Stimulated activated CD8-positive, alpha-beta memory T cell treated with anti-CD3 and anti-CD28 coated beads, Interleukin-12 subunit alpha, Interleukin-12 subunit beta, amount 100 ng/mL, for 24 hours (primary cell): ENCODE data around the gene RGS3.
A peak's percentile ranks its signal among the peaks of the same experiment; 100 is the strongest.

ENCODE experiments used
- DNase-seq: peaks from one replicate; pipeline ENCODE4 v3.0.0-alpha.2; 2020; ENCODE audit errors: extremely low read depth

Gene RGS3

DNA sequence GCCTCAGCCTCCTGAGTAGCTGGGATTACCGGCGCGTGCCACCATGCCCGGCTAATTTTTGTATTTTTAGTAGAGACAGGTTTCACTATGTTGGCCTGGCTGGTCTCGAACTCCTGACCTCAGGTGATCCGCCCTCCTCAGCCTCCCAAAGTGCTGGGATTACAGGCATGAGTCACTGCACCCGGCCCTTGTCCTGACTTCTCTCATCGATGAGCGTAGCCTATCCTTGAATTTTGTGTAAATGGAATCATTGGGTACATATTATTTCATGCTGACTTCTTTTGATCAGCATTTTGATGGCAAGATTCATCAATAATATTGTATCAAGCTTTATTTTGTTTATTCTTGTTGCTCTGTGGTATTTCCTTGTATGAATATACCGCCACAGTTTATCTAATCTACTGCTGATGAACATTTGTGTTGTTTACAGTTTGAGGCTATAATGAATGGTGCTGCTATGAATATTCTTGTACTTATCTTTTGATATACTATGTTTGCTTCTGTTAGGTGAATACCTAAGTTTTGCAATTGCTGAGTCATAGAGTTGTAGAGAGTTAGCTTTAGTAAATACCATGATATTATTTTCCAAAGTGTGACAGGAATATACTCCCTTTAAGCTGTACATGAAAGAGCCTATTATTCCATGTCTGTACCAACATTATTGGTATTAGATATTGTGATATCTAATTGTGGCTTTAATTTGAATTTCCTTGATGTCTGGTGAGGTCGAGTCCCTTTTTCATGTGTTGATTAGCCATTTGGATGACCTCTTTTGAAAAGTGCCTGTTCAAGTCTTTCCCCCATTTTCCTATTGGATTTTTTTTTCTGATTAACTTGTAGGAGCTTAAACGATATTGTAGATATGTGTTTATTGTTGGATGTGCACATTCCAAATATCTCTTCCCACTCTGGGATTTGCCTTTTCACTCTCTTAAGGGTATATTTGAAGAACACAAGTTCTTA, 107.5 kb downstream of the RGS3 start:
- DNase-seq = no peak

DNA sequence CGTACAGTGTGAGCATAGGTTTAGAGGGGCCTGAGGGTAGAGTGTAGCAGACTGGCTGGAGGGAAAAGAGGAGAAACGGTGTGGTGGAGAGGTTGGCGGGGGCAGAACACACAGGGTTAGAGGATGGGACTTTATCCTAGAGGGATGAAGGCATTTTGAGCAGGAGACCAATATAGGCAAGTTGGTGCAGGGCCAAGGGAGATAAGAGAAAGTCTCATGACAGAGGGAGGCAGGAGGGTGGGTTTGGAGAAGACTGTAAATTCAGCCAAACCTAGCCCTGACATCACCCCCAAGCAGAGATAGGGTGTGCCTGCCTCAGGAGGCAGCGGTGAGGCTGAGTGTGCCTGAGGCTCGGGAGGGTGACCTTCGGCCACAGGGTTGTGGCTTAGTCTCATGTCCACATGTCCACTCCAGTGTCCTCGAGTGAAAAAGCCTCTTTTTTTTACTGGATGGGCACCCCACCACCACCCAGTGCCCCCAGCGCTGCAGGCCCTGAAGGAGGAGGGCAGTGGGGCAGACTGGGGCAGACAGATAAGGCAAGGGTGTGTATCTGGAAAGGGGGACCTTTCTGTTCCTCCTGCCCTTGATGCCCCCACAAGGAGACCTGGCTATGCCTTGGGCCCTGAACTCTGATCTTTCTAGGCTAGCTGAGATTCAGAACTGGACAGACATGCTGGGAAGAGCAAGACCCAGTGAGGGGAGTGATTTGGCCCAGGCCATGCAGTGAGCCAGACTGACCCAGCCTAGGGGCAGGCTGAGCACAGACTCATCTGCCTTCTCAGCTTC, 108.7 kb downstream of the RGS3 start:
- no peak for DNase-seq

DNA sequence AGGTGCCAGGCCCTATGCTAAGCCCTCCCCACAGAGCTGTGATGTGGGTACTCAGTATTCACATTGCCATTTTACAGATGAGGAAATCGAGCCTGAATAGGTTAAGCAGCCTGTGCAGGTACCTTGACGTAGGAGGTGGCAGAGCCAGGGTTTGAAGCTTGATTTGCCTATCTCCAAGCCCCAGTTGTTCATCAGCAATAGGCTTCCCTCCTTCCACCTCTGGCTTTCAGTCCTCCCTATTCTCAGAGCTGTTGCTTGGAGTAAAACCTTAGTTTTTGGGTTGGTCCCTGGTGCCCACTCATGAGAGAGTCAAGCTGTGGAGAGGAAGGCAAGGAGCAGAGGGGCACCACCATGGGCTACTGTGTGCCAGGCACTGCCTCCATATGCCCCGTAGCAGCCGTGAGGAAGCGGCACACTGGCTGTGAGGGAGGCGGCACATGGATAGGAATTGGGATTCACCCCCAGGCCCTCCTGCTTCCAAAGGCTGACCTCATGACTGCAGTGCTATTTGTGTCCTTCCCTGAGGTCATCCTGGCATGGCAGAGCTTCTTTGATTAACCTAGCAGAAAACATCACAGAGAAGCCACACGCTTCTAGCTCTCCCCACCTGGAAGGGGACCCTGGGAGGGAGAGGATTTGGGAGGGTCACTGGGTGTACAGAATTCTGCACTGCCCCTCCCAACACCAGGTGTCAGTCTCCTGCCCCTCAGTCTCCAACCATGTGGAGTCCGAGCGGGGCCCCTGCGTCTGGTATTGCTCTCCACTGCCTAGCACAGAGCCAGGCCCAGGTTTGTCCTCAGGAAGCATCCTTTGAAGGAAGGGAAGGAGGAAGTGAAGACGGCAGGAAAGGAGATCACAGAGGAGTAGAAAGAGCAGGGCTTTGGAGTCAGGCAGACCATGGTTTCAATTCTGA, 109.8 kb downstream of the RGS3 start:
- DNase-seq = no peak

DNA sequence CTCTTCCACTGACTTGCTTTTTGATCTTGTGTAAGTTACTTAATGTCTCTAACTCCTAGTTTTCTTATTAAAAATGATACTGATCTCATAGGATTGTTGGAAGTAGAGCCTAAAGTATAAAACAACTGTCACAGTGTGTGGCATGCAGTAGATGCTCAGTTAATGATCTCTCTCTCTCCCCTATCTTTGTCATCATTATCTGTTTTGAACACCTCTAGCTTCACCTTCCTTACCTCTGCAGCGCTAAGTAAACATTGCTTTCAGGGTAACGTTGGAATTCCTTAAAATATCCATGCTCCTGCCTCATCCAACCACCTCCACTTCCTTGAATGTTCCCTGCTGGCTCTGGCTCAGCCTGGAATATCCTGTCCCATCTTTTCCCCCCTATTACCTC, 110.4 kb downstream of the RGS3 start:
- DNase-seq = no peak

DNA sequence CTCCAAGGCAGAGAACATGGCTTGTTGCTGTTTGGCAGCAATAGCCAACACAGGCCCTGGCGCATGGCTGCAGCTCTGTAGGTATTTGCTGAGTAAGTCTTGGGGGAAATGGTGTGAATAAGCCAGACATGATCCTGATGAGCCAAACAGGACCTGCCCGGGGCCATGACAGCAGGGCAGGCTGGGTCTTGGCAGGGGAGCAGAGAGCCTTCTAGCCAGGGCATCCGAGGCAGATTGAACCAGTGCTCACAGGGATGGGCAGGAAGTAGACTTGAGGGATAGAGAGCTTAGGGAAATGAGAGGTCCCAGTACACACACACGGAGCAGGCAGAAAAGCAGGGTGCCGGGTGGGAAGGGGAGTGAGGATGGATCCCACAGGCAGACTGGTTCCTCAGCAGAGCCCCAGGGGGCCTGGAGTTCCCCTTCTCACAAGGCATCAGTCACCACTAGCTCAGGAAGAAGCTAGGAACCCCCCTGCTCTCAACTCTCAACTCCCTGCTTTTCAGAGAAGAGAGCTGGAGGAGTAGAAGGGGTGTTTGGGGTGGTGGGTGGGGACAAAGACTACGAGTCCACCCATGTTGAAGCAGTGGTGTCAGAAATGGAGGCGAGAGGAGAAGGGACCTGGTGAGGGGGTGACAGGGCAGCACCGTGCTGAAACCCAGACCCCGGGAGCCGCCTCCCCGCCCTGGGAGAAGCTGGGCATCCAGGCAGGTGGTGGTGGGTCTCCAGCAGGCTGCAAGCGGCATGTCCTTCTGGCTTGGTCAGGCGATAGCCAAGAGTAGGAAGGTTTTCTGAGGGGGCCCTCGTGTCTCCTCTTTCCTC, 111.1 kb downstream of the RGS3 start:
- DNase-seq = no peak

DNA sequence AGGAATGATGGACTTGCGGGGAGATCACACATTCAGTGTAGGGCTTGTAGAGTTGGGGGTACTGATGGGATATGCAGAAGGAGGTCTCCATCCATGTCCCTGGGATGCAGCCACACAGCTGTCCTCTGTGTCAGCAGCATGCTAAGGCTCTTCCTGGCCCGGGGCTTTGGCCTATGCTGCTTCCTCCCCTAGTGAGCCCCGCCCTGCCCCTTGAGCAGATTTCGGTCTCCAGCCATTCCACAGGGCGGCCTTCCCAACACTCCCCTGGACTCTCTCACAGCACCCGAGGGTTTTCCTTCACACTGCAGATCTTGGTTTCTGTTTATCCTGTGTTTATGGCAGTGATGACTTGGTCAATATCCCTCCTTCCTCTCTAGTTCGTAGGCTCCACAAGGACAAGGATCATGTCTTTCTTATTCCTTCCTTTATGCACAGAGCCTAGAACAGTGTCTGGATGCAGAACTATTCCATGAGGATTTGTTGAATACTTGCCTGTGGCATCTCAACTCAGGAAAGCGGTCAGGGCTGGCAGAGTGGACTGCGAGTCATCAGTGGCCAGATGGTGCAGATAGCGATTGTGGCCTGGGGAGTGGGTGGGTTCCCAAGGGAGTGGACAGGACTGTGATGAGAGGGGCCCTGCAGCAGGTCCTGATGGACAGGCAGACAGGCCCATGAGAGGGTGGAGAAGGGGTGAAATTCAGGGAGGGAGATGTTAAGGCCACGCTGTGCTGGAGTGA, 114.2 kb downstream of the RGS3 start:
- no peak for DNase-seq

DNA sequence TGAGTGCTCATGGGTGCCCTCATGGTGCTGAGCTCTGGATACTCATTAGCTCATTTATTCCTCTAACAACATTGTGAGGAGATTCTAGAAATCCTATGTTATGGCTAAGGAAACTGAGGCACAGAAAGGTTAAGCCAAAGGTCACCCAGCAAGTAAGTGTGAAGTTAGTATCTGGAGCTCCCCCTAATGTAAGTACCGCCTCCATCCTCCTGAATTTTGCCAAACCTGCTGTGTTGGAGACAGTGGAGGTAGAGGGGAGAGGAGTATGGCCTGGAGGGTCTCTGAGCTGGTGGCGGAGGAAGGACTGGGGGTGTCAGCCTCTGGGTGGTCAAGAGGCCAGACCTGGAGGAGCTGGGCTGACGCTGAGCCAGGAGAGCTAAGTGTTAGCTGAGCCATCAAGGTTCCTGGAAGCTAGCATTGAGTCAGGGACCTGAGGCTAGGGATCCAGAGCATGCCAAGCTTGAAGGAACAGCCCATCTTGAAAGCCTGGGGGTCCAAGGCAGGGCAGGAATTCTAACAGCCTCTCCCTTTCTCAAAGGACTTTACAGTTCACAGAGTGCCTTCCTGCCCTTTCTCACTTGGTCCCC, 114.8 kb downstream of the RGS3 start:
- no peak for DNase-seq

DNA sequence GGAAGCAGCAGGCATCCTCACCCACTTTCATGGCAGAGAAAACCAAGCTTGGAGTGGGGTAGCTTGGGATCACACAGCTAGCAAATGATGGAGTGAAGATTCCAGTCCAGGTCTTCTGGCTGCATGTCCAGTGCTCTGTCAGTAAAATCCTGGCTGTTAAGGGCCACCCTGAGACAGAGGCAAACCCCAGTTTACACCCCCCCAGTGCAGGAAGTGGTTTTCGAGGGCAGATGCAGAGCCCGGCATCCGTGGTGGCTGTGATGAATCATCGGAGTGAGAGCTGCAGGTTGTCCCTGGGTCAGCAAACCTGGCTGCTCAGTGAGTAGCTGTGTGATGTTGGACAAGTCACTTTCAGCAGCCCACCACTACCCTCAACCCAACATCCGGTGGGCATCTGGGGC, 115.4 kb downstream of the RGS3 start:
- peak; percentile 76 for DNase-seq

DNA sequence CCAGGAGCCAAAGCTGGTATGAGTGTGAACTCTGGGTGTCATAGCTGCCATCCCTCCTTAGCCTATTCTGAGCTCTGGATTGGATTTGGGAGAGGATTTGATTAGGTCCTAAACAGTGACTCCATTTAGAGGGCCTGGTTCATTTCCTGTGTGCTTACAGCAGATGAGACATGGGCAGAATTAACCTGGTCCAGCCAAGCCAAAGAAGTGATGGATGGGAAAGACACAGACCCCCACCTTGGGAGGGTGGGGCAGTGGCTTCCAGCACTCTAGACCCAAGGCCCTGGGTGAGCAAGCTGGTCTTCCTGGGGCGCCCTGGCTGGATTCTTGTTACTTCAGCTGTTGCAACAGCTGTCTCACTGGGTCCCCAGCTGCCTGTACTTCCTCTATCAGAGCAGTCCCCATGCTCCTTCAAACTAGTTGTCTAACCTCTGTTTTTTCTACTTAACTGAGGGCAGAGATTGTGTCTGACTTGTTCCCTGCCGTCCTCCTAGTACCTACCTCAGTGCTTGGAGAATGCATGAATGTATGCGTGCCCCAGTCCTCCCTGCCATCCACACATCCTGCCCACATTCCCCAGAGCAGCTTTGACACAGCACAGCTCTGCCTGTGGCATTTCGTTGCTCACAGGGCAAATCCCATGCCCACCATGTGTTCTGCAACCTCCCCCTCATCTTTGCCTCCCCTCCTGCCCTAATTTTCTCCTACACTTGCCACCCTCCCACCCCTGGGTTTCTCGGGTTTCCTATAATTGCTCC, 115.9 kb downstream of the RGS3 start:
- DNase-seq = no peak

DNA sequence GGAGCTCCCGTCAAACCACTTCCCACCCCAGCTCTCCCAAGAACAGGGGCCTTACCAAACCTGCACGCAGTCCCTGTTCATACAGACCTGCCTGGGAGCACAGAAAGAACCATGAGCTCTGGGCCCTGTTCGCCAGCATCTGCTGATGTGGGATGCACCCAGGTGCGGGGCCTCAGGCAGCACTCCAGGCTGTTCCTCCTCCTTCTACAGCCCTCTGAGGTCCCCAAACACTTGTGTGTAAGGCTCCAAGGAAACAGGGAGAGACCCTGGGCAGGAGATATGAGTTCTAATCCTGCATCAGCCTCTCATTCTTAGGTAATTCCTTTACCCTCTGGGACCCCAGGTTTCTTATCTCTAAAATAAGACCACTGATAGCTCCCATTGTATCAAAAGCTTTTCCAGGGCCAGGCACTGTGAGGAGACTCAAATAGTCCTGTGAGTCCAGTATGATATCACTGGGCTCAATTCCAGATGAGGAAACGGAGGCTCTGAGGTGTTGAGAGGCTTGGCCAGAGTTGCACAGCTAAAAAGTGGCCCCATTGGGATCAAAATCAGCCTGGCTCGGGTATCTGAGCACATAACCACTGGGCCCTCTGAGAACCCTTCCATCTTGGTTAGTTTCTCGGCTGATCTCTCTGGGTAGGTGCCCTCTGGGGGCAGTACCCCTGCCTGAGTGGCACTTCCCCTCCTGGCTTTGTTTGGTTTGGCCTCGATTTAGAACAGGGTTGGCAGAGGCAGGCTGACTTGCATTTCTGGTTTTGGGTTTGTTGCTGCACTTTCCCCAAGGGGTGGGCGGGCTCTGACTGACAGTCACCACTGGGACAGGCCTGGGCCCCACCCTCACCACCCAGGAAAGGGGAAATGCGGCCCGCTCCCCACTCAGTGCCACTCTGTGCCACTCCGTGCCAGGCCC, 116.8 kb downstream of the RGS3 start:
- no peak for DNase-seq

DNA sequence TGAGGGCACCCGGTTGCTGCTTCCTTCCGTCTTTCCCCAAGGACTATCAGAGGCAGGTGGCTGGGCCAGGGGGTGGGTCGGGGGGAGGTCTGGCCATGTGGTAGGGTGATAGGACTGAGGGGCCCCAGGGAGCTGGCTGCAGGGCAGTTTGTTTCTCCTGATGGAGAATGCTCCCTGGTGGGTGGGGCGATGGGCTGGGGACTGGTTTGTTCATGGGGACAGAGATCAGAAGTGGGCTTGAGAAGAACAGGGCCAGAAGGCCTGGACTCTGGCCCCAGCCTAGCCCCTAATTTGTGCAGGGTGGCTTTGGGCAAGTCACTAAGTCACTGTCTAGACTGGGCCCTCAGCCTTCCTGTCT, 117.4 kb downstream of the RGS3 start:
- no peak for DNase-seq

DNA sequence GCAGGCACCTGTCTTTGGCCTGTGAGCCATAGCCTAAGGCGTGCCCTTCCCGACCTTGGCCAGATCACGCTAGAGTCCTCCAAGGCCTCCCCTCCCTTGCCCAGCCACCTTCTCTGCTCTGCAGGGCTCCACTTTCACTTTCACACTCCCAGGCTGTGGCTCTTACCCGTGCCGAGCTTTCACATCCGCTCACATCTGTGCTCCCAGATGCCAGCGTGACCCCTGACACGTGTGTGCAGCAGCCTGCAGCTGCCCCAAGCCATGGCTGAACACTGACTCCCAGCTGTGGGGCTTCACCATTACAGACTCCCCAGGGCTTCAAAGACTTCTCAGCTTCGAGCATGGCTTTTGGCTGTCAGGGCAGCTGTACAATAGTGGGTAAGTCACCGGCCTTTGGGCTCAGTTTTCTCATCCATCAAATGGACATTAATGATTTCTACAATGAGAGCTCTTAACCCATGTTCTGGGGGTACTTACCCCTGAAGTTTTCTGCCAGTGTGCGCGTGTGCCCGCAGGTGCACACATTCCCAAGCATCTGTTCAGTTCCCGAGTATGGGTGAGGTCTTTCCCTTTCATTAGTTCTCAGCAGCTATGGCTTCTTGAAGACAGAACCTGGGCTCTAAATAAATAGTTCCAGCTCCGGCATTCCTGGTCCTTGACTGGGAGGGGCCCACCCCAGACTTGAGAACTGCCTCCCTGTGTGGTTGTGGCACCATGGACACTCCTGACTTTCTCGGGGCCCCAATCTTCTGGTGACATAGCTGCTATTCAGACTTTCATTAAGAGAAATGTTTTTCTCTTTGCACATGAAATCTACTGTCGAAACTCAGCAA, 118.6 kb downstream of the RGS3 start:
- peak; percentile 31 for DNase-seq

DNA sequence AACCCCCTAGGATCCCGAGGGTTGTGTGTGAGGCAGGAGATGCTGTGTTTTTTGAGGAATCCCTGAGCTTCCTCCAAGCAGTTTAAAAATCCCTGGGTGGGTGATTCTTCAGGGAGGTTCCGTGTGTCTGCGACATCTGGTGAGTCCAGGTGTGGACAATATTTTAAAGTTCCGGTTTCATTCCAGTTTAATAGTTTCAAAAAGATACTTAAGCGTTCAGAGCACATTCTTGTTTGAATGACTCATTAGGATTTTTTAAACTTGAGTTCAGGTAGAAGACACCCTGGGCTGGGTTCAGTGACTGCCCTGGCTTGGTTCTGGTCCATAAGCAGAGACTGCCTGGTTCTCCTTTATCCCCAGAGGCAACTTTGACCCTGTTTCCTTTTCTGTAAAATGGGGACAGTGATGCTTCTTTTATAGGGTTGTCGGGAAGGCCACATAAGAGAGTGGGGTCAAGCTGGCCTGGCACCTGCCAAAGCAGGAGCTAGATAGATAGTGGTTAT, 119.2 kb downstream of the RGS3 start:
- no peak for DNase-seq

DNA sequence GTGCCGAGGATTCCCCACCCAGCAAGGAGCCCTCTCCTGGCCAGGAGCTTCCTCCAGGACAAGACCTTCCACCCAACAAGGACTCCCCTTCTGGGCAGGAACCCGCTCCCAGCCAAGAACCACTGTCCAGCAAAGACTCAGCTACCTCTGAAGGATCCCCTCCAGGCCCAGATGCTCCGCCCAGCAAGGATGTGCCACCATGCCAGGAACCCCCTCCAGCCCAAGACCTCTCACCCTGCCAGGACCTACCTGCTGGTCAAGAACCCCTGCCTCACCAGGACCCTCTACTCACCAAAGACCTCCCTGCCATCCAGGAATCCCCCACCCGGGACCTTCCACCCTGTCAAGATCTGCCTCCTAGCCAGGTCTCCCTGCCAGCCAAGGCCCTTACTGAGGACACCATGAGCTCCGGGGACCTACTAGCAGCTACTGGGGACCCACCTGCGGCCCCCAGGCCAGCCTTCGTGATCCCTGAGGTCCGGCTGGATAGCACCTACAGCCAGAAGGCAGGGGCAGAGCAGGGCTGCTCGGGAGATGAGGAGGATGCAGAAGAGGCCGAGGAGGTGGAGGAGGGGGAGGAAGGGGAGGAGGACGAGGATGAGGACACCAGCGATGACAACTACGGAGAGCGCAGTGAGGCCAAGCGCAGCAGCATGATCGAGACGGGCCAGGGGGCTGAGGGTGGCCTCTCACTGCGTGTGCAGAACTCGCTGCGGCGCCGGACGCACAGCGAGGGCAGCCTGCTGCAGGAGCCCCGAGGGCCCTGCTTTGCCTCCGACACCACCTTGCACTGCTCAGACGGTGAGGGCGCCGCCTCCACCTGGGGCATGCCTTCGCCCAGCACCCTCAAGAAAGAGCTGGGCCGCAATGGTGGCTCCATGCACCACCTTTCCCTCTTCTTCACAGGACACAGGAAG, 120.2 kb downstream of the RGS3 start:
- DNase-seq = no peak

DNA sequence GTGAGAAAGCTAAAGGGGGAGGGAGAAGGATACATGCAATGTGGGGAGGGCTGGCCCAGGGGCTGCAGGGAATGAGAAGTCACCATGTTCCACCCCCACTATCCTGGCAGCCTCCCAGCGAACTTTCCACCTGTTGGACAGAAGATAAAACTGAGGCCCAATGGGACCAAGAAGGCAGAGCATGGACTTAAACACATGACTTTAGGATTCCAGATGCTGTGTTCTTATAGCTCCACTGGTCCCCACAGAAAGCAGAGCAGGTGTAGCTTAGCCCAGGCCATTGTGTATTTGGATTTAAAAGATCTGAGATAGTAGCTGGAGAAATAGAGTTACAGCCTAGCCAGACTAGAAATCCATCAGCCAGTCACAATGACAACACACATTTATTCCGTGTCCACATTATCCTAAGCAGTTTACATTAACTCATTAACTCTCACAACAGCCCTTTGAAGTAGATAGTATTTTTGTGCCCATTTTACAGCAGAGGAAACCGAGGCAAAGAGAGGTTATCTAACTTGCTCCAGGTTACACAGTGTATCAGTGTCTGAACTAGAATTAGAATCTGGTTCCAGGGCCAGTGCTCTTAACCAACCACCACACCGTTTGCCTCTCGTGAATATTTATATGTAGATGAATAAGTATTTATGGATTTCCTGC, 121.0 kb downstream of the RGS3 start:
- no peak for DNase-seq

DNA sequence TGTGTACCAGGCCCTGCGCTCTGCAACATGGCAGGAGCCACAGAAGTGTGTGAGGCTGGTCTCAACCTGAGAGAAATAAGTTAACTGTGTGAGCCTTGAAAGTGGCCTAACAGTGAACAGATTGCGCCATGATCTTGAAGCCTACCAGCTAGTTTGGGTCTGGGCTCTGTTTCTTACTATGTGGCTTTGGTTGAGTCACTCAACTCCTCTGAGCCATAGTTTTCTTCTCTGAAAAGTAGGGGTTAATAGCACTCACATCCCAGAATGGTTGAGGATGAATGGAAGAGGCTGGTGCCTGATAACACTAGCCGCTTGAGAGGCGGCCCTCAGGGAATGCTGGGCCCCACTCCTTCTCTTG, 121.5 kb downstream of the RGS3 start:
- no peak for DNase-seq
